GM21447 (cell line): ENCODE data around the gene LCN6.
"Not testable (repeated sequence)": the region's sequence is repeated elsewhere in the genome, so short reads cannot be mapped to it uniquely, and the experiment has no call there.

Experiments used
- ATAC-seq: cut with Tn5 transposase; IDR thresholded peaks from one replicate; pipeline ENCODE4 v1.9.1; 2021; ENCODE audit not compliant: unreplicated experiment

The LCN6 gene, protein sequence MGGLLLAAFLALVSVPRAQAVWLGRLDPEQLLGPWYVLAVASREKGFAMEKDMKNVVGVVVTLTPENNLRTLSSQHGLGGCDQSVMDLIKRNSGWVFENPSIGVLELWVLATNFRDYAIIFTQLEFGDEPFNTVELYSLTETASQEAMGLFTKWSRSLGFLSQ

DNA sequence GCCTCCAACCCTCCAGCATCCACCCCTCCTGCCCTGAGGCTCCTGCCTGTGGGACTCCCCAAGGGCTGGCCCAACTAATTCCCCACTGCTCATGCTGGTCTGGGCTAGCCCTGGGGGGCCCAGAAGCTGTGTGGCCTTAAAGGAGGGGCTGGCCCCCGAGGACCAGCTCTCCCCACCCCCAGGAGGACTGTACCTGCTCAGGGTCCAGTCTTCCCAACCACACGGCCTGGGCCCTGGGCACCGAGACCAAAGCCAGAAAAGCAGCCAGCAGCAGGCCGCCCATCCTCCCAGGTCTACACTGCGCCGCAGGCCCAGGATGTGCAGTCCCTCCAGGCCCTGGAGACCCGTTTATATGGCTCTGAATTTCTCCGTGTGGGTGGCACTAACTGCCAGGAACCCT is at the start of gene LCN6:
LCN6 (minus strand) TSS at position 325 of the 400 bp plus-strand sequence; CDS start at position 283, 42 bp downstream.
- no peak for ATAC-seq

DNA sequence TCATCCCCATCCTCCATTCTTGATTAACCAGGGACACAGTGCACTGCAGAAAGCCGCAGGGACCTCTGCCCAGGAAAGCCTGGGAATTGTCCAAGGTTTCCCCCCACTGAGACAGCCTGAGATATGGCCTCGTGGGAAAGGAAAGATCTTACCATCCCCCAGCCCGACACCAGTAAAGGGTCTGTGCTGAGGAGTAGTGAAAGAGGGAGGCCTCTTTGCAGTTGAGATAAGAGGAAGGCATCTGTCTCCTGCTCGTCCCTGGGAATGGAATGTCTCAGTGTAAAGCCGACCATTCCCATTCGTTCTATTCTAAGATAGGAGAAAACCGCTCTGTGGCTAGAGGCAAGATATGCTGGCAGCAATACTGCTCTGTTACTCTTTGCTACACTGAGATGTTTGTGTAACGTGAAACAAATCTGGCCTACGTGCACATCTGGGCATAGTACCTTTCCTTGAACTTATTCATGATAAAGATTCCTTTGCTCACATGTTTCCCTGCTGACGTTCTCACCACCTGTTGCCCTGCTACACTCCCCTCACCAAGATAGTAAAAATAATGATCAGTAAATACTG is 48.5 kb upstream of the LCN6 start:
- ATAC-seq = not testable (repeated sequence)

GRCh38 chr9:136796238-136796774 is 48.0 kb upstream of the LCN6 start, which contains the start of gene CCDC183:
CCDC183 (plus strand) TSS chr9:136796338; CDS start chr9:136796398, 60 bp downstream.
- no peak for ATAC-seq

- no peak for ATAC-seq
These were observed 46.6 kb upstream of the LCN6 start for GRCh38 chr9:136795000-136795348.

GRCh38 chr9:136794281-136794999 is 46.1 kb upstream of the LCN6 start:
- no peak for ATAC-seq

- ATAC-seq = no peak
These were observed 45.0 kb upstream of the LCN6 start for GRCh38 chr9:136793086-136793946.

GRCh38 chr9:136792321-136793085 is 44.2 kb upstream of the LCN6 start:
- ATAC-seq = no peak

- ATAC-seq = peak; percentile 17
These were observed 43.4 kb upstream of the LCN6 start for GRCh38 chr9:136791516-136792276.

GRCh38 chr9:136790640-136791515 is 42.6 kb upstream of the LCN6 start, which contains the start of gene TMEM141:
TMEM141 (plus strand) TSS chr9:136791344; CDS start chr9:136791371, 27 bp downstream.
- peak; percentile 76 for ATAC-seq

GRCh38 chr9:136789523-136789937 is 41.2 kb upstream of the LCN6 start:
- no peak for ATAC-seq

DNA sequence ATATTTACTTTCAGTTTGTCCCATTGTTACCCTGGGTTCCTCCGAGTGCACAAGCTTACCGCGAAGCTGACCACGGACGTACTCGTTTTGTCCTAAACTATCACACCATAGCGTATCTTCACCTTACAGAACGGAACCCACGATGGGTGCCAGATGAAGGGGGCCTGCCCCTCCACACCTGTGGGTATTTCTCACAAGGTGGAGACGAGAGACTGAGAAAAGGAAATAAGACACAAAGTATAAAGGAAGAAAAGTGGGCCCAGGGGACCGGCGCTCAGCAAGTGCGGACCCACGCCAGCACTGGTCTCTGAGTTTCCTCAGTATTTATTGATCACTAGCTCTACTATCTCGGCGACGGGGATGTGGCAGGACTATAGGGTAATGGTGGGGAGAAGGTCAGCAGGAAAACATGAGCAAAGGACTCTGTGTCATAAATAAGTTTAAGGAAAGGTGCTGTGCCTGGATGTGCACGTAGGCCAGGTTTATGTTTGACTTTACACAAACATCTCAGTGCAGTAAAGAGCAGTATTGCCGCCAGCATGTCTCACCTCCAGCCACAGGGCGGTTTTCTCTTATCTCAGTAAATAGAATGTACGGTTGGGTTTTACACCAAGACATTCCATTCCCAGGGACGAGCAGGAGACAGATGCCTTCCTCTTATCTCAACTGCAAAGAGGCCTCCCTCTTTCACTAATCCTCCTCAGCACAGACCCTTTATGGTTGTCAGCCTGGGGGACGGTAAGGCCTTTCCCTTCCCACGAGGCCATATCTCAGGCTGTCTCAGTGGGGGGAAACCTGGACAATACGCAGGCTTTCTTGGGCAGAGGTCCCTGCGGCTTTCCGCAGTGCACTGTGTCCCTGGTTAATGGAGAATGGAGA is 40.6 kb upstream of the LCN6 start:
- not testable (repeated sequence) for ATAC-seq

- ATAC-seq = no peak
These were observed 39.5 kb upstream of the LCN6 start for GRCh38 chr9:136787690-136788400.

DNA sequence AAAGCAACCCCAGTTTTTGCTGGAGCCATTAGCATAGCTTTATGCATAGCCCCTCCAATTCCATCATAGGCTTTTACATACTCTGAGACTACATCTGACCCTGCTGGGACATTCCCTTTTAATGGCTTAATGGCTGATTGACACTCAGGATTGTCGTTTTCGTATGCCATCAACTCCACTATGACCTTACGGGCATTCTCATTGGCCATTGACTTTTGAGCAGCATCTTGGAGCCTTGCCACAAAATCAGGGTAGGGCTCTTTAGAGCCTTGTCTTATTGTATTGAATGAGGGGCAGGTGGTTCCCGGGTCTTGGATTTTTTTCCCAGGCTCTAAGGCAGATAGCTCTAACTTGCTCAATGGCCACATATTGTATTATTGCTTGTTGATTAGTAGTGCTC is 38.7 kb upstream of the LCN6 start:
- ATAC-seq = not testable (repeated sequence)

DNA sequence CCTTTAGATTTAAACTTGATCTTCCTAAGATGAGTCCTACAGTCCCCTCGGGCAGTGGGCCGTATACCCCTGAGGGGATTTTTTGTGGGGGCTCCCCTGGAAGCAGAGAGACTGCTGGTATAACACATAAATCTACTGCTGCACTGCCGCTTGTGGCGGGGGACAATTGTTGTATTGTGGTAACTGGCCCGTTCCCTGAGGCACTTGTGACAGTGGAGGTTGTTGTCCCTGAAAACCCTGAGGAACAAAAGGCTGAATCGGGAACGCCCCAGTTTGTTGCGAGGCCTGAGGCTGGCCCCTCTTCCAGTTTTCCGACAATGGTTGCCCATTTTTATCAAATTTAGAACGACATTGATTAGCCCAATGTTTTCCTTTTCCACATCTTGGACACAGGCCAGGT is 38.1 kb upstream of the LCN6 start:
- no peak for ATAC-seq

DNA sequence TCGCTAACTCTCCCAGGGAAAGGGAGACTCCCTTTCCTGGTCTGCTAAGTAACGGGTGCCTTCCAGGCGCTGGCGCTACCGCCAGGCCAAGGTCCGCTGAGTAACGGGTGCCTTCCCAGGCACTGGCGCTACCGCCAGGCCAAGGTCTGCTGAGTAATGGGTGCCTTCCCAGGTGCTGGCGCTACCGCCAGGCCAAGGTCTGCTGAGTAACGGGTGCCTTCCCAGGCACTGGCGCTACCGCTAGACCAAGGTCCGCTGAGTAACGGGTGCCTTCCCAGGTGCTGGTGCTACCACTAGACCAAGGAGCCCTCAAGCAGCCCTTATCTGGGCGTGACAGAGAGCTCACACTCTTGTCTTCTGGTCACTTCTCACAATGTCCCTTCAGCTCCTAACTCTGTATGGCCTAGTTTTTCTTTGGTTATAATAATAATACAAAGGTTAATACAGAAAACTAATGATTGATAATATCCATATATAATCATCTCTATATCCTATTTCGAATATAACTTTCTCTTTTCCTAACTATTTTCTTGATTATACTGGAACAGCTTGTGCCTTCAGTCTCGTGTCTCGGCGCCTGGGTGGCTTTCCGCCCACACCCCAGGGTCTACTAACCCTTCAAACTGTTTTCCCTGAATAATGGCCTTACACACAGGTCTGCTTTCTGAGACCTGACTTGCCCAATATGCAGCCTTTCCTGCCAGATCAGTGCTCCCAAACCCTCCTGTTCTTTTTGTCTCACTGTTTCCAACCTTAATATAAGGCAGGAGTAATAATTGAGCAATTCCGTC is 37.4 kb upstream of the LCN6 start:
- ATAC-seq = not testable (repeated sequence)

DNA sequence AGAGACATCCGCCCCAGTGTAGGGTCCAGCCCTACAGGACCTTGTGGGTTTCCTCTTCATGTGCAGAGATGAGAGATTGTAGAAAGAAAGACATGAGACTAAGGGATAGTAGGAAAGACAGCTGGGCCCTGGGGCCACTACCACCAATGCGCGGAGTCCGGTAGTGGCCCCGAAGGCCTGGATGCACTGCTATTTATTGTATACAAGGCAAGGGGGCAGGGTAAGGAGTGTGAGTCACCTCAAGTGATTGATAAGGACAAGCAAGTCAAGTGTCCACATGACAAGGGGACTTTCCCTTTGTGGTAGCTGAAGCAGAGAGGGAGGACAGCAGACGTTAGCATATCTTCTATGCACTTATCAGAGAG is 36.7 kb upstream of the LCN6 start:
- ATAC-seq = no peak
